IMR-90 (cell line): Measurements from ENCODE around the gene TNNC1. TPM values are rescaled to one million over a fixed set of nuclear protein-coding genes. Genes with fewer than 3 reads are reported as not detected.

Experiments used
- ATAC-seq: fragments of 200-7000 bp; cut with Tn5 transposase; 2 replicates; pipeline ENCODE4 v1.9.1; 2020; ENCODE audit warnings: low read depth, mild to moderate bottlenecking, moderate library complexity
- BruUV-seq: library from RNA; stranded (reverse); fragments of 400-500 nt; replicated peaks from 2 replicates; lab custom pipeline; 2021; lab: Mats Ljungman, UMichigan
- CTCF ChIA-PET: fragments of 300-600 bp; formaldehyde crosslinking; extraction: SDS; loops from one replicate; lab custom pipeline; 2021; ENCODE audit warnings: antibody characterized with exemption; lab: Yijun Ruan, JAX
- POLR2A ChIA-PET: fragments of 300-600 bp; sonication (Branson Sonifier 250); formaldehyde crosslinking; loops from one replicate; lab custom pipeline; 2022; ENCODE audit warnings: antibody characterized with exemption; ENCODE audit not compliant: unreplicated experiment; lab: Charles Lee
- DNase-seq: peaks from one replicate; pipeline ENCODE4 v3.0.0; 2013
- H2AFZ ChIP-seq: replicated peaks from 2 replicates; pipeline ENCODE3; 2013; ENCODE audit warnings: low read length, mild to moderate bottlenecking; ENCODE audit not compliant: poor library complexity
- H2AK5ac ChIP-seq: 2 replicates; pipeline ENCODE4 v1.6.1; 2013; ENCODE audit warnings: low read depth, low read length, inconsistent platforms
- H2AK9ac ChIP-seq: replicated peaks from 2 replicates; pipeline ENCODE3; 2013; ENCODE audit warnings: mild to moderate bottlenecking, low read depth, low read length, moderate library complexity; ENCODE audit not compliant: poor library complexity
- H2BK120ac ChIP-seq: 2 replicates; pipeline ENCODE4 v1.6.1; 2013; ENCODE audit warnings: low read depth, low read length, inconsistent platforms
- H2BK15ac ChIP-seq: 3 replicates; pipeline ENCODE4 v1.6.1; 2013; ENCODE audit warnings: low read depth, low read length, inconsistent platforms
- H2BK20ac ChIP-seq: 2 replicates; pipeline ENCODE4 v1.6.1; 2013; ENCODE audit warnings: low read depth, mild to moderate bottlenecking, inconsistent platforms, low read length, moderate library complexity
- H2BK5ac ChIP-seq: 2 replicates; pipeline ENCODE4 v1.6.1; 2013; ENCODE audit warnings: mild to moderate bottlenecking, low read depth, low read length, inconsistent platforms; ENCODE audit not compliant: poor library complexity, severe bottlenecking
- H3K14ac ChIP-seq: replicated peaks from 2 replicates; pipeline ENCODE4 v1.6.1; 2013; ENCODE audit warnings: low read depth, low read length, inconsistent platforms
- H3K18ac ChIP-seq: 2 replicates; pipeline ENCODE4 v1.6.1; 2013; ENCODE audit warnings: low read depth, low read length, control low read depth
- H3K23ac ChIP-seq: 2 replicates; pipeline ENCODE4 v1.6.1; 2013; ENCODE audit warnings: low read depth, low read length, inconsistent platforms
- H3K27ac ChIP-seq: 2 replicates; pipeline ENCODE4 v1.5.1; 2013; ENCODE audit warnings: mild to moderate bottlenecking, control low read depth, low read length; ENCODE audit not compliant: insufficient read depth
- H3K27me3 ChIP-seq: 2 replicates; pipeline ENCODE4 v1.6.1; 2013; ENCODE audit warnings: low read length; ENCODE audit not compliant: control insufficient read depth, insufficient read depth
- H3K36me3 ChIP-seq: 2 replicates; pipeline ENCODE4 v1.6.1; 2013; ENCODE audit warnings: low read length, mixed read lengths; ENCODE audit not compliant: control insufficient read depth, insufficient read depth
- H3K4ac ChIP-seq: 2 replicates; pipeline ENCODE4 v1.6.1; 2013; ENCODE audit warnings: low read depth, low read length, inconsistent platforms
- H3K4me1 ChIP-seq: 2 replicates; pipeline ENCODE4 v1.6.1; 2013; ENCODE audit warnings: low read length, mixed read lengths; ENCODE audit not compliant: control insufficient read depth, insufficient read depth
- H3K4me2 ChIP-seq: 2 replicates; pipeline ENCODE4 v1.6.1; 2013; ENCODE audit warnings: low read depth, mild to moderate bottlenecking, control low read depth, low read length, moderate library complexity
- H3K4me3 ChIP-seq: 2 replicates; pipeline ENCODE4 v1.5.1; 2013; ENCODE audit warnings: low read depth, mild to moderate bottlenecking, control low read depth, low read length, moderate library complexity; ENCODE audit not compliant: insufficient read depth
- H3K56ac ChIP-seq: 2 replicates; pipeline ENCODE4 v1.6.1; 2013; ENCODE audit warnings: low read length, inconsistent platforms; ENCODE audit not compliant: insufficient read depth; ENCODE audit errors: extremely low read depth
- H3K79me1 ChIP-seq, 2 experiments: 2 replicates each; pipeline ENCODE4 v1.6.1; 2013; ENCODE audit warnings: low read length in 2 of 2, inconsistent platforms in 1 of 2, low read depth in 1 of 2
- H3K9ac ChIP-seq: 2 replicates; pipeline ENCODE4 v1.6.1; 2013; ENCODE audit warnings: low read depth, low read length, control low read depth
- H3K9me1 ChIP-seq: 2 replicates; pipeline ENCODE4 v1.6.1; 2013; ENCODE audit warnings: low read length, inconsistent platforms; ENCODE audit not compliant: insufficient read depth
- H3K9me3 ChIP-seq: 2 replicates; pipeline ENCODE4 v1.6.1; 2013; ENCODE audit warnings: low read length; ENCODE audit not compliant: control insufficient read depth, insufficient read depth
- H4K20me1 ChIP-seq: 2 replicates; pipeline ENCODE4 v1.6.1; 2013; ENCODE audit warnings: low read length, inconsistent platforms; ENCODE audit not compliant: insufficient read depth
- H4K5ac ChIP-seq: 2 replicates; pipeline ENCODE4 v1.6.1; 2013; ENCODE audit warnings: mild to moderate bottlenecking, low read depth, low read length, control low read depth
- H4K8ac ChIP-seq, 2 experiments: 2 replicates each; pipeline ENCODE4 v1.6.1; 2013; ENCODE audit warnings: low read depth in 2 of 2, low read length in 2 of 2, control low read depth in 1 of 2, inconsistent platforms in 1 of 2
- H4K91ac ChIP-seq: 2 replicates; pipeline ENCODE4 v1.6.1; 2013; ENCODE audit warnings: low read depth, low read length, inconsistent platforms; ENCODE audit not compliant: insufficient read depth
- CEBPB ChIP-seq: IDR thresholded peaks from 2 replicates; pipeline ENCODE4 v1.6.1; 2012; ENCODE audit warnings: low read depth, low read length, improper control_type of control experiment
- CHD1 ChIP-seq: IDR thresholded peaks from 2 replicates; pipeline ENCODE4 v1.6.1; 2012; ENCODE audit warnings: low read depth, low read length, improper control_type of control experiment
- CTCF ChIP-seq: conservative IDR thresholded peaks from 2 replicates; pipeline ENCODE4 v1.5.1; 2012; ENCODE audit warnings: mild to moderate bottlenecking, low read depth, low read length, improper control_type of control experiment
- ELK1 ChIP-seq: fragments of 150-350 bp; IDR thresholded peaks from 2 replicates; pipeline ENCODE4 v1.6.1; 2016; ENCODE audit warnings: low read depth, mild to moderate bottlenecking, low read length, moderate library complexity, borderline replicate concordance
- FOS ChIP-seq: fragments of 150-350 bp; IDR thresholded peaks from 2 replicates; pipeline ENCODE4 v1.6.1; 2016; ENCODE audit warnings: low read depth, low read length
- MAFK ChIP-seq: IDR thresholded peaks from 2 replicates; pipeline ENCODE4 v1.6.1; 2012; ENCODE audit warnings: low read depth, low read length, improper control_type of control experiment
- POLR2A ChIP-seq: IDR thresholded peaks from 2 replicates; pipeline ENCODE4 v1.6.1; 2012; ENCODE audit warnings: mild to moderate bottlenecking, low read depth, low read length
- SMC3 ChIP-seq: fragments of 150-350 bp; IDR thresholded peaks from 2 replicates; pipeline ENCODE4 v1.6.1; 2016; ENCODE audit warnings: low read depth, mild to moderate bottlenecking, antibody characterized with exemption, low read length, moderate library complexity
- USF2 ChIP-seq: fragments of 150-350 bp; IDR thresholded peaks from 2 replicates; pipeline ENCODE4 v1.6.1; 2017; ENCODE audit warnings: mild to moderate bottlenecking, antibody characterized with exemption, low read length, low read depth
- WGBS, 2 experiments: methylation state at CpG; one replicate each; pipeline versions ENCODE4 v1.1.5 to v1.1.7; 2013; ENCODE audit warnings: missing lambda C conversion rate in 2 of 2; ENCODE audit not compliant: insufficient read length in 1 of 2; ENCODE audit errors: extremely low coverage in 2 of 2; 5-methylcytosine and 5-hydroxymethylcytosine counted together
- dilution Hi-C: fragments of 300-500 bp; cut with HindIII; formaldehyde crosslinking; loops from one replicate; pipeline ENCODE4 v1.14.3; 2018; ENCODE audit warnings: low sequenced_read_pairs; ENCODE audit not compliant: unreplicated experiment
- in situ Hi-C: fragments of 300-500 bp; cut with MboI; formaldehyde crosslinking; loops from 3 replicates; pipeline ENCODE4 v1.14.3; 2019; ENCODE audit warnings: low sequenced_read_pairs, inconsistent platforms, mixed read lengths
- intact Hi-C: fragments of 100-400 bp; cut with micrococcal nuclease; formaldehyde crosslinking; loops from 2 replicates; pipeline ENCODE4 v1.10.0; 2022
- polyA plus RNA-seq, 3 experiments: library from polyadenylated mRNA; depleted of rRNA; stranded (reverse); fragments of >200 nt; gene quantifications; 2 replicates each; pipeline ENCODE4 v1.2.3, GENCODE V29; 2012; ENCODE audit warnings: low replicate concordance in 1 of 3
- total RNA-seq: library from RNA; depleted of rRNA; stranded (reverse); fragments of >200 nt; gene quantifications from 2 replicates; pipeline ENCODE4 v1.2.3, GENCODE V29; 2012

Gene TNNC1
- total and polyA plus RNA-seq, 2 of the 4 experiments (the other 2 are of a cell fraction): 1.3 to 4.6 TPM

- ATAC-seq (no peak), DNase-seq (no peak)
- no peak overlapping the region for H3K14ac ChIP-seq
- dilution Hi-C loops: no loop called here
- TF ChIP-seq ELK1: no peak
- TF ChIP-seq USF2: no peak
- no peak for TF ChIP-seq FOS
- no peak for TF ChIP-seq CEBPB
- no peak for TF ChIP-seq CHD1
- TF ChIP-seq POLR2A: no peak
- TF ChIP-seq CTCF: no peak
- no peak for TF ChIP-seq SMC3
- no peak for TF ChIP-seq MAFK
- no peak overlapping the region for H3K4ac ChIP-seq
- H3K9me3 ChIP-seq: no peaks in the 10 kb centered on the region
- no peak overlapping the region for H3K9ac ChIP-seq
- H3K56ac ChIP-seq: no peak overlapping the region
- H4K5ac ChIP-seq: no peak overlapping the region
- no peak overlapping the region for H2AK5ac ChIP-seq
- H3K4me2 ChIP-seq: no peak overlapping the region
- H2AFZ ChIP-seq: no peak overlapping the region
- 100% methylated on average over 1 of the region's 9 CpGs; no CpG with 5 or more reads in 1 of the 2 experiments for WGBS, 2 experiments
- H4K20me1 ChIP-seq: no peaks in the 10 kb centered on the region; the same call in 1 of the 2 replicates
- H3K4me3 ChIP-seq: no peak overlapping the region
- ChIA-PET CTCF (no interaction called here), POLR2A (no interaction called here)
- no peak overlapping the region for H3K27ac ChIP-seq
- no peak overlapping the region for H3K23ac ChIP-seq
- H3K27me3 ChIP-seq: peaks cover 13% of the 10 kb centered on the region
- H2AK9ac ChIP-seq: no peak overlapping the region
- no peak overlapping the region for H3K18ac ChIP-seq
- intact Hi-C loops: no loop called here
- in situ Hi-C loops: no loop called here
- no peak overlapping the region for H4K91ac ChIP-seq
- H3K4me1 ChIP-seq: peaks cover 8% of the 10 kb centered on the region; the same call in 1 of the 2 replicates
- no peak overlapping the region for H4K8ac ChIP-seq
- H3K36me3 ChIP-seq: no peaks in the 10 kb centered on the region
- no peak overlapping the region for H2BK120ac ChIP-seq
- no peak overlapping the region for H2BK15ac ChIP-seq
- no peaks in the 10 kb centered on the region for H3K79me1 ChIP-seq
- H2BK20ac ChIP-seq: no peak overlapping the region
- no peaks in the 10 kb centered on the region for H3K9me1 ChIP-seq
- H2BK5ac ChIP-seq: no peak overlapping the region
- BruUV-seq: no TSS peak
Observed at GRCh38 chr3:52438579-52439425, 15.0 kb downstream of the TNNC1 start.
